HK-2 (cell line): Measurements from ENCODE around the gene CHM.
A peak's percentile ranks its signal among the peaks of the same experiment; 100 is the strongest.

ENCODE experiments used
- DNase-seq: peaks from one replicate; pipeline ENCODE4 v3.0.0-alpha.2; 2018; ENCODE audit not compliant: unreplicated experiment

Gene CHM

GRCh38 chrX:85905851-85906250 lies 141.5 kb downstream of the CHM start:
- DNase-seq: no peak

DNA sequence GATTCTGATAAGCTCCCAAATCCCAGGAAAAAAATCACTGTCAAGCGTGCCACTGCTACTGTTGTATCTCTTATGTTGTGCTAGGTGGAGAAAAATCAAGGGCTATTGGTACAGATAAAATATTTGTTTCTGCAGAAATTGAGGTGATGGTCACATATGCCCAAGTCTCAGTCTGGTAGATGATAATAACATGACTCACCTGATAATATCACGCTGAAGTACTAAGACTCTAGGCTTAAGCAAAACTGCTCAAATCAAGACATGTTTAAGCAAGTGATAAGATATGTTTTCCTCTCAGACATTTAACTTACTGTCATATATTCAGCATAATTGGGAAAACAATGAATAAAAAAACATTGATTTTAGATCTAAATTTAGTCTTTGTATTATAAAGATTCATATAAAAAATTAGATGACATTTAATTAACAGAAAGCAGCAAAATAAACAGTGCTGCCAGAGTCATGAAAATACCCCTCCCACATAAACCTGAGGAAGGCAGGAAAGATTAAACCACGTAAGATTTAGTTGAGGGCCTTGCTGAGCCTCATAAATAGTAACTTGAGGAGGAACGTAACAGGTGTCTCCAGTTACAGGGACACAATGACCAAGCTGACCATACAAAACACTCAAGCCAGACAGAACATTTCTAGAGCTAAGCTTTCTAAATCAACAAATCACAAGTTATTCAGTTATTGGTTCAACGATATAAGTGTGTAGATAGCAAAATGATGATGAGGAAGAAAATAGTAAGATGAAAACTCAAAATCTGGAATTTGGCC lies 143.5 kb downstream of the CHM start:
- no peak for DNase-seq

DNA sequence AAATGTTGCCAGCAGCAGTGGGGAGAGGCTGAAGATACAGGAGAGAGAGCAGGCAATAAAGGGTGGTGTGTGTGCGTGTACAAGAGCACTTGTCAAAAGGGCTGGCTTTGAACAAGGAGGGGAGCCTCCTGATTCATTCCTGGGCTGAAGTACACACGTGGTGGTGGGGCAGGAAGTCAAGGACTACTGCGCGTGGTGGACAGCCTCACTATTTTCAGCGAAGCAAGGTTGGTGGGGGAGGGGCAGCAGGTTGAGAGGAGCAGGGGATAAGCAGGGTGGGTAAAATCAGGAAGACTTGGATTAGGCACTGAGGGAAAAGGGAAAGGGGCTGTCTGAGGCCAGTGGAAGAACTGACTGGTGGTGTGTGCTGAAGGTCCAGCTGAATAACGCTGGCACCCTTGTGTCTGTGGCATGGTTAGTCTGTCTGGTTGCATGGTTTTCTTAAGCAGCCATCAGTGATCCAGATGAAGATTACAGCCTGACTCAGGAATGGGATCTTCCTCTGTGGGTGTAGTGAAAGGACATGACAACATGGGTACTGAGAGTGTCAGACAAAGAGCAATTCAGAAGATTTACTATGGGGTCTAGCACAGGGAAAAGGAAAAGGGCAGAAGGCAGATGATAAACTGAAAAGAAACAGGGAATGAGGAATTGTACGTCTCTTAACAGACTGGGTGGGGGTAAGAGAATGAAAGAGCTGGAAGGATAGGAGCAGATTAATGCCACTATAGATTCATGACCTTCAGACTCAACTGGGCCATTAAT lies 149.8 kb downstream of the CHM start:
- DNase-seq: no peak

DNA sequence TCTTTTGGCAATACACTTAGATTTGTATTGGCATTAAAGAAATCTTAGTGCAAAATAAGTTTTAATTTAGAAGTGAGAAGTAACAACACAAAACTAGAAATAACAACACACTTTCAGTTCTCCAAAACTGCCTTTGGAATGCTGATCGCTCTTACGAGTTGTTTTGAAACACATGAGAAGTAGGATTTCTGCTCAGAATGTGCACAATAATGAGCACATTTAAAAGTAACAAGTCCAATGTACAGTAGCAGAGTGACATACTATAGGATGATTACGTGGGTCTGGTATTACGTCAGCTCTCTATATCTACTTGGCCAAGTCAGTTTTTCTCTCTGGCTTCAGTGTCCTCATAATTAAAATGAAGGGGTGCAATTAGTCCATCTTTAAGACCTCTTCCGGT lies 164.8 kb downstream of the CHM start:
- no peak for DNase-seq

DNA sequence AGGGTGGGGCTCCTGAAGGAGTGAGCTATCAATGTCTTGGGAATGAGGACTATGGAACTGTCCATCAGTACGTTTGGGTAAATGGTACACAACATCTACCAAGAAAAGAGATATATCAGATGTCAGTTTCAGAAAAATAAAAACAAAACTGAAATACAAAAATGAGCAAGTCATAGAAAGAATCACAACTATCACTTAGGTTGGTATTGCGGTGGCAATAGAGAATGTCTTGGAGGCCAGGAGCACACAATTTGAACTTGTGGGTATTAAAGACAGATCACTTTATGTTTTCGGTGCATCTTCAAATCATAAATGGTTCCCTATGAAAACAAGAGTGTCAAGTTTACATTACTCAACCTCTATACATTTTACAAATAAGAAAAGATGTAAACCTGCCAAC lies 176.8 kb downstream of the CHM start:
- DNase-seq: no peak

DNA sequence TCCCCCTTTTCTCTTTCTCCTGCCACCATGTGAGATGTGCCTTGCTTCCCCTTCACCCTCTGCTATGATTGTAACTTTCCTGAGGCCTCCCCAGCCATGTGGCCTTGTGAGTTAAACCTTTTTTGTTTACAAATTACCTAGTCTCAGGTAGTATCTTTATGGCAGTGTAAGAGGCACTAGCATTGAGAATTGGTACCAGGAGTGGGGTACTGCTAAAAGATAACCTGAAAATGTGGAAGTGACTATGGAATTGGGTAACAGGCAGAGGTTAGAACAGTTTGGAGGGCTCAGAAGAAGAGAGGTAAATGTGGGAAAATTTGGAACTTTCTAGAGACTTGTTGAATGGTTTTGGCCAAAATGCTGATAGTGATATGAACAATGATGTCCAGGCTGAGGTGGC lies 182.0 kb downstream of the CHM start:
- DNase-seq: no peak

- no peak for DNase-seq
Observed at GRCh38 chrX:85859426-85859825, 187.9 kb downstream of the CHM start.

DNA sequence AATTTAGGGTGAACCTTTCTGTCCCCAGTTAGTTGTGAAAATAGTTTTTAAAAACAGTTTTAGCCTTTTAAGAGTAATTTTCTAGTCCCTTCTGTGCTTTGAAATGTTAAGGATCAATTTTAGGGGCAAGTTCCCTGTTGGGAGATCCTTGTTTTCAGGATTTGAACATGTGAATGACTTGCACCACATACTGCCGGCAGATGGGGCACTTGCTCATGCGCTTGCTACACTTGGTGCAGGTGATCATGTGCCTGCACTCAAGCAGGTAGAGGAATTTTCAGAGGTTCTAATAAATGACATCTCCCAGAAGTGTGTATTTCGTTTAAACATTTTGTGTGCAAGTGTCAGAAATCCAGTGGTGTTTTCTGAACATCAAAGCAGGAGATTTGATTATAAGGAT lies 195.9 kb downstream of the CHM start:
- DNase-seq: no peak

DNA sequence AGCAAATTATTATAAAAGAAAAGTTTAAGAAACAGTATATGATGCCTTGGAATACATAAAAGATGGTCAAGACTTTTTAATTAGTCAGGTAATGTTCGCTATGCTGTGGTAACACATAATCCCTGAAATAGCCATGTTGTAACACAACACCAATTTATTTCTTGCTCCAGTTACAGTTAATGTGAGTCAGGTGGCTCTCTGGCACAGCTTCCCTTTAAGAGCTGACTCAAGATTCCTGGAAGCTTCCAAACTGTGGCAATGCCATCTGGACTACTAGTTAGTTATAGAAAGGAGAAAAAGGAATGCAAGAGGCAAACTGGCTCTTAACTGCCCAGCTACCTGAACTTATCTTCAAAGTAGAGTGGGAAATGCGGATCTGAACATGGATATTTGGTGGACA lies 210.5 kb downstream of the CHM start:
- DNase-seq: peak; percentile 0

DNA sequence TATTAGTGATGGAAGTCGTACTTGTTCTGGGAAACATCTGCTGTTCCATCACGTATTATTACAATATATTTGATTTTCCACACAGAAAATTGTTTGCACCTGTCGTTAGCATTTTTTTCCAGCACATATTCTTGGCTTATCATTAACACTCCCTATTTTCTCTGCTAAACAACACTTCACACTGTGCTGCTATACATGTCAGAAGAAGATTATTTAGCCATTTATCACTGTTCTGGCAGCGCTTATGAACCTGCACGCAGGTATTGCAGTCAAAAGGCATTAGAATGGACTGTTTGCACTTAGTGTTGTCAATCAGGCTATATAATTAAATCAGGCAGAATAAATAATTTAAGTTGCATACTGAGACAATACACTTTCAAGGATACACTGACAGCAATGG lies 218.6 kb downstream of the CHM start:
- DNase-seq: no peak

GRCh38 chrX:85815203-85815751 lies 232.1 kb downstream of the CHM start:
- no peak for DNase-seq
